ENCODE results near the gene UBE2I. TPM values are rescaled to one million over a fixed set of nuclear protein-coding genes. Genes with fewer than 3 reads are reported as not detected.
A peak's percentile ranks its signal among the peaks of the same experiment; 100 is the strongest.

The UBE2I gene
- total RNA-seq, 1 experiment from 2014 or later: 117 TPM

GRCh38 chr16:1357906-1358566 lies 48.6 kb downstream of the UBE2I start:
- DNase-seq (ENCODE audit: low spot score): peak; percentile 41

GRCh38 chr16:1361685-1362360 lies 52.4 kb downstream of the UBE2I start:
- no peak for DNase-seq (ENCODE audit: low spot score)

GRCh38 chr16:1362807-1363206 lies 53.4 kb downstream of the UBE2I start:
- no peak for DNase-seq (ENCODE audit: low spot score)

GRCh38 chr16:1363501-1364041 lies 54.1 kb downstream of the UBE2I start:
- no peak for DNase-seq (ENCODE audit: low spot score)

GRCh38 chr16:1364510-1364909 lies 55.1 kb downstream of the UBE2I start:
- DNase-seq (ENCODE audit: low spot score): no peak

- DNase-seq (ENCODE audit: low spot score): no peak
These were observed 56.8 kb downstream of the UBE2I start for GRCh38 chr16:1366060-1366711.

GRCh38 chr16:1366712-1367299 lies 57.4 kb downstream of the UBE2I start:
- DNase-seq (ENCODE audit: low spot score): no peak

GRCh38 chr16:1367486-1368174 lies 58.2 kb downstream of the UBE2I start:
- no peak for DNase-seq (ENCODE audit: low spot score)

GRCh38 chr16:1371054-1371978 lies 61.9 kb downstream of the UBE2I start:
- no peak for DNase-seq (ENCODE audit: low spot score)

GRCh38 chr16:1372292-1372950 lies 63.0 kb downstream of the UBE2I start:
- DNase-seq (ENCODE audit: low spot score): no peak

GRCh38 chr16:1374418-1375297 lies 65.2 kb downstream of the UBE2I start:
- DNase-seq (ENCODE audit: low spot score): no peak

- no peak for DNase-seq (ENCODE audit: low spot score)
These were observed 65.8 kb downstream of the UBE2I start for GRCh38 chr16:1375298-1375640.

- no peak for DNase-seq (ENCODE audit: low spot score)
These were observed 66.4 kb downstream of the UBE2I start for GRCh38 chr16:1375741-1376410.

Other genes starting within 250 kb of the UBE2I start
- not detected in 2 replicates for gene SSTR5, start 236.9 kb upstream of the UBE2I start, total RNA-seq (2014; rRNA removed; shearing (Covaris generic))
- 2.9 TPM in 1 of 2 replicates, not detected in the other for gene C1QTNF8, start 213.4 kb upstream of the UBE2I start, total RNA-seq (2014; rRNA removed; shearing (Covaris generic))
- gene CACNA1H, start 156.5 kb upstream of the UBE2I start, total RNA-seq (2014; rRNA removed; shearing (Covaris generic)): 2.0 and 3.4 TPM in 2 replicates
- gene TPSG1, start 84.4 kb upstream of the UBE2I start, total RNA-seq (2014; rRNA removed; shearing (Covaris generic)): 2.9 and 4.3 TPM in 2 replicates
- gene TPSB2, start 79.5 kb upstream of the UBE2I start, total RNA-seq (2014; rRNA removed; shearing (Covaris generic)): 1.1 TPM in 1 of 2 replicates, not detected in the other
- 2.1 and 4.0 TPM in 2 replicates for gene TPSAB1, start 68.9 kb upstream of the UBE2I start, total RNA-seq (2014; rRNA removed; shearing (Covaris generic))
- not detected in 2 replicates for gene TPSD1, start 53.6 kb upstream of the UBE2I start, total RNA-seq (2014; rRNA removed; shearing (Covaris generic))
- 2.4 and 10.3 TPM in 2 replicates for gene BAIAP3, start 24.0 kb downstream of the UBE2I start, total RNA-seq (2014; rRNA removed; shearing (Covaris generic))
- gene TSR3, start 42.2 kb downstream of the UBE2I start, total RNA-seq (2014; rRNA removed; shearing (Covaris generic)): 179 TPM in 2 replicates
- 45.8 and 61.0 TPM in 2 replicates for gene GNPTG, start 42.3 kb downstream of the UBE2I start, total RNA-seq (2014; rRNA removed; shearing (Covaris generic))
- 25.5 and 31.6 TPM in 2 replicates for gene UNKL, start 105.1 kb downstream of the UBE2I start, total RNA-seq (2014; rRNA removed; shearing (Covaris generic))
- gene UQCC4, start 111.1 kb downstream of the UBE2I start, total RNA-seq (2014; rRNA removed; shearing (Covaris generic)): 38.6 and 45.1 TPM in 2 replicates
- not detected in 2 replicates for gene PERCC1, start 121.4 kb downstream of the UBE2I start, total RNA-seq (2014; rRNA removed; shearing (Covaris generic))
- gene CCDC154, start 134.9 kb downstream of the UBE2I start, total RNA-seq (2014; rRNA removed; shearing (Covaris generic)): 0.03 and 0.26 TPM in 2 replicates
- gene CLCN7, start 165.4 kb downstream of the UBE2I start, total RNA-seq (2014; rRNA removed; shearing (Covaris generic)): 79.9 and 86.3 TPM in 2 replicates
- gene PTX4, start 179.3 kb downstream of the UBE2I start, total RNA-seq (2014; rRNA removed; shearing (Covaris generic)): not detected in 2 replicates
- 20.9 and 28.8 TPM in 2 replicates for gene TELO2, start 183.7 kb downstream of the UBE2I start, total RNA-seq (2014; rRNA removed; shearing (Covaris generic))
- 0.17 TPM in 1 of 2 replicates, not detected in the other for gene TMEM204, start 224.0 kb downstream of the UBE2I start, total RNA-seq (2014; rRNA removed; shearing (Covaris generic))

Data from A172 (cell line).